Cerebellar nuclear complex (tissue), 1 donor: ENCODE data around the gene ZNF629.
A peak's percentile ranks its signal among the peaks of the same experiment; 100 is the strongest.

ENCODE experiments used
- DNase-seq, 2 experiments: peaks; one replicate each; lab custom pipeline; 2025; lab: John Stamatoyannopoulos, UW

The ZNF629 gene

DNA sequence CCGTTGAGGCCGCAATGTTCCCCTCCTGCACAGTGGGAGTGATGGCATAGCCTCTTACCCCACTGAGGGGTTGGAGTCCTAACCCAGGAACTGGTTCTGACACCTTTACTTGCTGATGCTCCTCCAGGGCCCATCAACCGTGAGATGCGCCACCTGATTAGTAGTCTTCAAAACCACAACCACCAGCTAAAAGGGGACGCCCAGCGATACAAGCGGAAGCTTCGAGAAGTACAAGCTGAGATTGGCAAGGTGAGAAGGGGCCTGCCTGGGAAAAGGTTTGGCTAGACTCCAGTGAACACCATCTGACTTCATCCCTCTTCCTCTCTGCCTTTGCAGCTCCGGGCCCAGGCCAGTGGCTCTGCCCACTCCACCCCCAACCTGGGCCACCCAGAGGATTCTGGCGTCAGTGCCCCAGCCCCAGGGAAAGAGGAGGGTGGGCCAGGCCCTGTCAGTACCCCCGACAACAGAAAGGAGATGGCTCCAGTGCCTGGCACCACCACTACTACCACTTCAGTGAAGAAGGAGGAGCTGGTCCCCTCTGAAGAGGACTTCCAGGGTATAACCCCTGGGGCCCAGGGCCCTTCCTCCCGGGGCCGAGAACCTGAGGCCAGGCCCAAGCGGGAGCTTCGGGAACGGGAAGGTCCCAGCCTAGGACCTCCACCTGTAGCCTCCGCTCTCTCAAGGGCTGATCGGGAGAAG is 19.1 kb downstream of the ZNF629 start:
- no peak for DNase-seq

DNA sequence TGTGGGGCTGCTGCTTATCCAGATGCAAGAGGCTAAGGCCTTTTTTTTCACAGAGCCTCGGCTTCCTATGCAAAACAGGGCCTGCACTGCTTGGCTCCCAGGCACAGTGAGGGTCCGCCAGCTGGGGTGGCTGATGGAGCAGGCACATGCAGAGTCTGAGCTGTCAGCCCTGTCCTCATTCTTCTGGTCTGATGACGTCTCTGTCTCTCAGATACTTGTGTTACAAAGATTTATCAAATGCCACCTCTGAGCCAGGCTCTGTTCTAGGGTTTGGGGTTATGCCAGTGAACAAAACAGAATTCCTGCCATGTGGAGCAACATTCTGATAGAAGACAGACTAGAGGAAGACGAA is 20.1 kb downstream of the ZNF629 start:
- no peak for DNase-seq

GRCh38 chr16:30766206-30766932 is 20.6 kb downstream of the ZNF629 start:
- DNase-seq = no peak

DNA sequence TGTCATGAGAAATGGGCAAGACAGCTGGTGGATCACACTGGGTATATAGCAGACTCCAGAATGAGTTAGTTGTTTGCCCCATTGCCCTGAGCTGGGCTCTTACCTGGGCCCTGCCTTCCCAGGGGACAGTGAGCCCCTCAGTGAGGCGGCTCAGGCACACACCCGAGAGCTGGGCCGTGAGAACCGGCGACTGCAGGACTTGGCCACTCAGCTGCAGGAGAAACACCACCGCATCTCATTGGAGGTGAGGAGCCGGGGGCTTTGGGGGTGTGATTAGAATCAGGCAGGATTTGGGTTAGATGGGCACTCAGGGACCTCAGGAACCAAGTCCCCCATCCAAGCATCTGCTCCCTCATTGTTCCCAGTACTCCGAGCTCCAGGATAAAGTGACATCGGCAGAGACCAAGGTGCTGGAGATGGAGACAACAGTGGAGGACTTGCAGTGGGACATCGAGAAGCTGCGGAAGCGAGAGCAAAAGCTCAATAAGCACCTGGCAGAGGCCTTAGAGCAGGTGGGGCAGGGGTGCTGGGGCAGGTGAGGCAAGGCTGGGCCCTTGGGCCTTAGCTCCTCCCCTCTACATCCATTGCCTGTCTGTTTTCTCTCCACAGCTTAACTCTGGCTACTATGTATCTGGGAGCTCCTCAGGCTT is 22.1 kb downstream of the ZNF629 start:
- DNase-seq = no peak

- no peak for DNase-seq
Measured at GRCh38 chr16:30764086-30764485, 22.9 kb downstream of the ZNF629 start.

DNA sequence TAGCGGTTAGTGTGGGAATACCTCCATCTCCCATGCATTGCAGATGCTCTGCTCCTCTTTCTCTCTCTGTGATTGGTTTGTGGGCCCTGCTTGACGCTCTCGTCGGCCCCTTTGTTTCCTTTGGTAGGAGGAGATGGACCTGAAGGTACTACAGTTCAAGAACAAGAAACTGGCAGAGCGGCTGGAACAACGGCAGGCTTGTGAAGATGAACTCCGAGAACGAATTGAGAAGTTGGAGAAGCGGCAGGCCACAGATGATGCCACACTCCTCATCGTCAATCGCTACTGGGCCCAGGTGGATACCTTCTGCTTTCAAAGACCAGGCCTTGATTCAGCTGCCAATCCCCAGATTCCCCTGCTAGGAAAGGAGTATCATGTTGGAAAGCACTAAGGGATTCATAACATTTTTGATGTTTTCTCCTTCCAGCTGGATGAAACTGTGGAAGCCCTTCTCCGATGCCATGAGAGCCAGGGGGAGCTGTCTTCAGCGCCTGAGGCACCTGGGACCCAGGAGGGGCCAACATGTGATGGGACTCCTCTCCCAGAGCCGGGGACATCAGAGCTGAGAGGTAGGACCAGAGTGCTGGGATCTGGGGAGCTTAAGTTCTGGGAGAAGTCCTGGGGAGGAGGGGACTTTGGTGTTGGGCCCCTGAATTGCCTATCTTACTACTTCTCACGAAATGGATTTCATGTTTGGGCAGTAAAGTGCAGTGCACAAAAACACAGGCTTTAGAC is 23.8 kb downstream of the ZNF629 start:
- DNase-seq = no peak

GRCh38 chr16:30761928-30762902 is 24.8 kb downstream of the ZNF629 start, which contains the start of the genes CFAP119 and RNF40:
TSS of gene CFAP119 (minus strand) at chr16:30762062. CDS start at chr16:30761748, 314 bp downstream.
TSS of gene RNF40 (plus strand) at chr16:30762322. CDS start at chr16:30762546, 224 bp downstream.
- peak; percentile 83 to 94 for DNase-seq

GRCh38 chr16:30761427-30761927 is 25.5 kb downstream of the ZNF629 start:
- no peak for DNase-seq

DNA sequence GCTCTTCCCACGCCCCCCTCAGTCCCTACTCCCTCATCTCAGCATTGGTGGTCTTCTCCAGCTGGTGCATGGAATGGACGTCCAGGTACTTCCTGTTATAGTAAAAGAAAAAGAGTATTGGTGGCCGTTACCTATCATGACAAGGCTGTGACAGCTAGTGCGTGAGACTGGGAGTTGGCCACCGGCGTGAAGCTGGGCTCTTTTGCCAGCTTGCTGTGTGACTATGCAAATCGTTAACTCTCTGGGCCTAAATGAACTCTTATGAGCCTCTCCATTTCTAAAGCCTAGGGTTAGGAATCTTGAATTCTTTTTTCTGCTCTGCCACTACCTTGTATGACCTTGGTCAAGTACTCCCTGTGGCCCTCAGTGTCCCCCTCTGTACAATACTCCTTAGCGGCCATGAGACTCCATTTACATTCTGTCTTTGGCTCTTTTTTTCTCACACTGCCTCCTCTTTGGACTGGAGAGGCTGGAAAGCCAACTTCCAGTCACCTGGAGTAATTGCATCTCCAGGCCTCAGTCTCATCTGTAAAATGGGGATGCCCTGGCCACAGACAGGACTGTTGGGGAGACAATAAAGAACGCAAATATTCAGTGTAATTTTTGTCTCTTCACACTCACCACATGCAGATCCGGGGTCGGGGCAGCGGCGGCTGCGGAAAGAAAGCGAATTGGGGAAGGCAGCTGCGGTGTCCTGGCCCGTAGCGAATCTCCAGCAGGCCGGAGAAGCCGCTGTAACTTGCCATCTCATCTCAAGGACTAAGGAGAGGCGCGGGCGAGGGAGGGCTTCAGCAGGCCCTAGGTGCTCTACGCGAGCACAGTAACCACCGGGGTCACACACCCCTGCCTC is 26.2 kb downstream of the ZNF629 start:
- no peak for DNase-seq

GRCh38 chr16:30760001-30760559 is 26.9 kb downstream of the ZNF629 start:
- DNase-seq = no peak

DNA sequence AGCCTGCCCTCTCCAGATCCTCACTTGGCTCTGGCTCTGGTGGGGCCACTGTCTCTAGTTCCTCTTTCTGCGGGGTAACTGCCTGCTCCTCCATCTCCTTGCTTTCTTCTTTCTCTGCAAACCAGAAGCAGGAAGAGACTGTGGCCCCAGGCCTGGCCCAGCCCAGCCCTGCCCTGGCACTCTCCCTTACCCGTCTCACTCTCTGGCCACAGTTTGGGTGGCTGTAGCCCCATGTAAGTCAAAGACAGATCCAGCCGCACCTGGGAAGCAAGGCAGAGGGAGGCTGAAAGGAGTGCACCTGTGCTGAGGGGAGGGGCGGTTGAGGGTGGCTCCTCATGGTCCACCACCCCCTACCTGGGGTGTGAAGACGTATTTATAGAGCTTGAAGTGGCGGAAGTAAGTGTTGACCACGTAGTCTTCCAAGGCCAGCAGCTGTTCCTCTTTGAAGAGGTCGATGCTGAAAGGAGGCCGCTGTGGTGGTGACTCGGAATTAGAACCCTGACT is 28.0 kb downstream of the ZNF629 start:
- DNase-seq = no peak

GRCh38 chr16:30757316-30757715 is 29.7 kb downstream of the ZNF629 start:
- peak in 1 of 2 experiments; percentile 17 for DNase-seq

DNA sequence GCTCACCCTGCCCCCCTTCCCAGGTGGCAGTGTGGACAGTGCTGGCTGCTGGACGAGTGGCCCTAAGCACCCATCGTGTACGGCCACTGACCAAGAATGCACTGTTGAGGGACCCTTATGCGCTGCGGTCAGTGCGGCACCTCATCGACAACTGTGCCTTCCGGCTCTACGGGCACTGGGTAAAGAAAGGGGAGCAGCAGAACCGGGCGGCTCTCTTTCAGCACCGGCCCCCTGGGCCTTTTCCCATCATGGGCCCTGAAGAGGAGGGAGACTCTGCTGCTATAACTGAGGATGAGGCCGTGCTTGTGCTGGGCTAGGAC is 30.3 kb downstream of the ZNF629 start:
- DNase-seq = no peak

DNA sequence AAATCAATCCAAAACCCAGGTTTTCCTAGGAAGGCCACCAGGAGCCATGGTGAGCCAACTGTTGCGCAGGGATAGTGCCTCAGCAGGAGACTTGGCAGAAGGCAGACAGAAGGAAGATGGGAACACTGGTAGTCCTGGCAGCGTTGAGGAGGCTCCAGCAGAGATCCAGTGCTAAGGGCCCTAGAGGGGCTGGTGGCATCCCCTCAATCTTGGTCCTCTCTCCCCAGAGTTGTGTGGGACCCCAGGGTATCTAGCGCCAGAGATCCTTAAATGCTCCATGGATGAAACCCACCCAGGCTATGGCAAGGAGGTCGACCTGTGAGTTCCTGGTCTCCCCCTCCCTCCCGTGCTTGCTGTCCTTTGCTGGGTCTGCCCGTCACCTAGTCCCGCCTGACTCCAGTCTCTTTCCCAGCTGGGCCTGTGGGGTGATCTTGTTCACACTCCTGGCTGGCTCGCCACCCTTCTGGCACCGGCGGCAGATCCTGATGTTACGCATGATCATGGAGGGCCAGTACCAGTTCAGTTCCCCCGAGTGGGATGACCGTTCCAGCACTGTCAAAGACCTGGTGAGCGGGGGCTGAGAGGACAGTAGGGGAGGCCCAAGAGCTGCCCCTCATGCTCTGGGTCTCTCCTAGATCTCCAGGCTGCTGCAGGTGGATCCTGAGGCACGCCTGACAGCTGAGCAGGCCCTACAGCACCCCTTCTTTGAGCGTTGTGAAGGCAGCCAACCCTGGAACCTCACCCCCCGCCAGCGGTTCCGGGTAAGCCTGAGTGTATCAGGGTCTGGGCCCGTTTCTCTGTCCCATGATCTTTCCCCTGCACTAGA is 30.8 kb downstream of the ZNF629 start:
- DNase-seq = no peak

DNA sequence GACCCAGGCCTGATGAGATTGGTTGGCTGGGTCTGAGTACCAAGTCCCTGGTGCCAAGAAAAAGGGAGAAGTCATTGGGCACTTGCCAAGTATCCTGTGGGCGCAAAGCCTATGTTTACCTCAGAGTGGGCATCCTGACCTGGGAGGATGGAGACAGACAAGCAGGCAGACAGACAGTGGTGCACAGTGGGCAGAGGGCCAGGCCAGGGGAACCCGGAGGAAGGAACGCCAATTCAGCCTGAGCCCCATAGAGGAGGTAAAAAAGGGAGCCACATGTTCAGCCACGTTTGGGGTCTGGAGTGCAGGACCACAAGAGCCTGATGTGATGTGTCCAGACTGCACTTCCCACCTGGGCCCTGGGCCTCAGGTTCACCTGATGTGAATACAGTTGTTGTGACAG is 33.4 kb downstream of the ZNF629 start:
- DNase-seq = no peak

DNA sequence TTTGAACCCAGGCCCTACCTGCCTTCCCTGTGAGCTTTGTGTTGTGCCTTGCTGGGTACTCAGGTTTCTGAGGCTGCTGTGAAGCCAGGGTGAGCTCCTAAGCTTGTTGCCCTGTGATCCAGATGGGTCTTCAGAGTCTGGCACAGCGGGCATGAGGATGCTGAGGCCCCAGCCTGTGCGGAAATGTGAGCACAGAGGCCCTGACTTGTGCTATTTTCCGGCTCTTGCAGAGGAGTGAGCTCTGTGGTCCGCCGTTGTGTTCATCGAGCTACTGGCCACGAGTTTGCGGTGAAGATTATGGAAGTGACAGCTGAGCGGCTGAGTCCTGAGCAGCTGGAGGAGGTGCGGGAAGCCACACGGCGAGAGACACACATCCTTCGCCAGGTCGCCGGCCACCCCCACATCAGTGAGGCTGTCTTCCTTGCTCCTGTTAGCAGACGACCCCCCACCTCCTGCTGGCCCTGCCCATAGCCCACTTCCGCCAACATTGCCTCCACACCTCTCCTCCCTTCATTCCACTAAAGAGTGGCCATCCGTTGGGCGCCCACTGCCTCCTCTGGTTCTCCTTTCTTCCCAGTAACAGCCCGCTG is 36.0 kb downstream of the ZNF629 start:
- no peak for DNase-seq

- no peak for DNase-seq
Measured at GRCh38 chr16:30750201-30750600, 36.8 kb downstream of the ZNF629 start.
